Gastrocnemius medialis (tissue), 4 donors: ENCODE results near the gene BCL2L12. TPM values are rescaled to one million over a fixed set of nuclear protein-coding genes. Genes with fewer than 3 reads are reported as not detected.
"Not testable (repeated sequence)": the region's sequence is repeated elsewhere in the genome, so short reads cannot be mapped to it uniquely, and the experiment has no call there.

Experiments used
- ATAC-seq, 2 donors: fragments of 150-250 bp; one replicate each; pipeline ENCODE4 v1.9.1; 2016
- DNase-seq, 2 donors: peaks; one replicate each; pipeline ENCODE4 v3.0.0-alpha.2; 2019
- H3K27ac ChIP-seq, 4 donors: fragments of 200-600 bp; sonication (generic); 1 replicate in 1 of 4; 2 replicates in 3 of 4; pipeline ENCODE4 v1.5.1; 2016 to 2018; ENCODE audit warnings: mild to moderate bottlenecking in 2 of 4, moderate library complexity in 1 of 4
- H3K27me3 ChIP-seq, 3 donors: fragments of 200-600 bp; sonication (generic) in 2 of 3; 1 replicate in 1 of 3; 2 replicates in 2 of 3; pipeline versions ENCODE4 v1.5.1 to v1.6.0; 2016 to 2019; ENCODE audit warnings: mild to moderate bottlenecking in 1 of 3, moderate library complexity in 1 of 3
- H3K36me3 ChIP-seq, 2 donors: fragments of 200-600 bp; sonication (generic) in 1 of 2; one replicate each; pipeline ENCODE4 v1.5.1; 2017 to 2018
- H3K4me1 ChIP-seq, 2 donors: fragments of 200-600 bp; sonication (generic) in 1 of 2; one replicate each; pipeline ENCODE4 v1.5.1; 2016 to 2017; ENCODE audit warnings: mild to moderate bottlenecking in 2 of 2
- H3K4me3 ChIP-seq, 4 donors: fragments of 200-600 bp; sonication (generic) in 3 of 4; 1 replicate in 1 of 4; 2 replicates in 3 of 4; pipeline ENCODE4 v1.5.1; 2016 to 2019; ENCODE audit warnings: mild to moderate bottlenecking in 2 of 4
- H3K9me3 ChIP-seq, 3 donors: fragments of 200-600 bp; sonication (generic) in 2 of 3; 1 replicate in 1 of 3; 2 replicates in 2 of 3; pipeline ENCODE4 v1.5.1; 2016 to 2019
- POLR2A ChIP-seq, 2 donors: fragments of 450-650 bp; IDR thresholded peaks; one replicate each; pipeline ENCODE4 v1.6.1; 2017; ENCODE audit warnings: antibody characterized with exemption in 2 of 2, mild to moderate bottlenecking in 2 of 2, moderate library complexity in 2 of 2
- in situ Hi-C, 4 donors: fragments of 200-750 bp; cut with MboI; loops; one replicate each; pipeline versions ENCODE4 v1.15.0 to v1.8.0; 2017; ENCODE audit warnings: low sequenced_read_pairs in 4 of 4
- intact Hi-C: fragments of 100-400 bp; cut with DNase I; formaldehyde crosslinking; loops from one replicate; pipeline ENCODE4 v1.15.1; 2023; ENCODE audit warnings: low total_unique reads
- total RNA-seq, 4 donors: library from RNA; depleted of rRNA; stranded (reverse); fragments of >200 nt; gene quantifications; one replicate each; pipeline versions ENCODE4 v1.1.0 to v1.2.3, GENCODE V29; 2016
- TF ChIP-seq, protein P1 (sequence below), 5 experiments: fragments of 450-650 bp in 3 of 5; fragments of 200-600 bp in 2 of 5; sonication (generic) in 2 of 5; IDR thresholded peaks in 4 of 5; conservative IDR thresholded peaks in 1 of 5; 1 replicate in 4 of 5; 2 replicates in 1 of 5; pipeline ENCODE4 v1.5.1; 2016 to 2019; ENCODE audit warnings: antibody characterized with exemption in 5 of 5, mild to moderate bottlenecking in 3 of 5, moderate library complexity in 3 of 5

BCL2L12 gene
- 10 to 100 TPM; 10.7 to 12.9 (median 11.8) TPM for total RNA-seq

GRCh38 chr19:49665351-49666119 lies at the start of gene BCL2L12, which contains the start of gene IRF3:
TSS of gene BCL2L12 (plus strand) at chr19:49665933. CDS start at chr19:49666693, 760 bp downstream.
TSS of gene IRF3 (minus strand) at chr19:49665857. CDS start at chr19:49664838, 1,019 bp downstream.
- Histone ChIP-seq H3K27me3 (no peaks in the 10 kb centered on the region), H3K9me3 (no peaks in the 10 kb centered on the region), H3K36me3 (peaks cover 0 to 19% of the 10 kb centered on the region in 2 donors), H3K27ac (peak within 1 kb of the TSS; percentile 81 to 88 (median 87)), H3K4me1 (peaks cover 16 to 23% of the 10 kb centered on the region in 2 donors), H3K4me3 (peak within 1 kb of the TSS; percentile 70 to 81 (median 72))
- intact Hi-C loops, result no loop called here
- ATAC-seq (peak; percentile 95 to 96), DNase-seq (peak; percentile 94 to 96)
- in situ Hi-C loops, result loop anchor here in 1 of 4 donors (10.0 kb wide), 1 partner anchor 91 kb away; no protein-coding TSS in a partner anchor
- peak; percentile 72 to 77 for TF ChIP-seq POLR2A (IDR thresholded peaks at IDR 0.05)
- TF ChIP-seq, protein P1, sequence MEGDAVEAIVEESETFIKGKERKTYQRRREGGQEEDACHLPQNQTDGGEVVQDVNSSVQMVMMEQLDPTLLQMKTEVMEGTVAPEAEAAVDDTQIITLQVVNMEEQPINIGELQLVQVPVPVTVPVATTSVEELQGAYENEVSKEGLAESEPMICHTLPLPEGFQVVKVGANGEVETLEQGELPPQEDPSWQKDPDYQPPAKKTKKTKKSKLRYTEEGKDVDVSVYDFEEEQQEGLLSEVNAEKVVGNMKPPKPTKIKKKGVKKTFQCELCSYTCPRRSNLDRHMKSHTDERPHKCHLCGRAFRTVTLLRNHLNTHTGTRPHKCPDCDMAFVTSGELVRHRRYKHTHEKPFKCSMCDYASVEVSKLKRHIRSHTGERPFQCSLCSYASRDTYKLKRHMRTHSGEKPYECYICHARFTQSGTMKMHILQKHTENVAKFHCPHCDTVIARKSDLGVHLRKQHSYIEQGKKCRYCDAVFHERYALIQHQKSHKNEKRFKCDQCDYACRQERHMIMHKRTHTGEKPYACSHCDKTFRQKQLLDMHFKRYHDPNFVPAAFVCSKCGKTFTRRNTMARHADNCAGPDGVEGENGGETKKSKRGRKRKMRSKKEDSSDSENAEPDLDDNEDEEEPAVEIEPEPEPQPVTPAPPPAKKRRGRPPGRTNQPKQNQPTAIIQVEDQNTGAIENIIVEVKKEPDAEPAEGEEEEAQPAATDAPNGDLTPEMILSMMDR (IDR thresholded peaks at IDR 0.05 in 4 of 5, conservative IDR thresholded peaks at IDR 0.05 in 1 of 5), result no peak

- H3K9me3 ChIP-seq, result no peaks in the 10 kb centered on the region
- H3K27me3 ChIP-seq, result no peaks in the 10 kb centered on the region
- DNase-seq, result no peak
- H3K4me3 ChIP-seq, result no peak overlapping the region
- H3K27ac ChIP-seq, result no peak overlapping the region
- in situ Hi-C loops, result no loop called here
- TF ChIP-seq, protein P1 (IDR thresholded peaks at IDR 0.05 in 4 of 5, conservative IDR thresholded peaks at IDR 0.05 in 1 of 5), result no peak
- no peak for TF ChIP-seq POLR2A (IDR thresholded peaks at IDR 0.05)
- H3K36me3 ChIP-seq, result peaks cover 0 to 32% of the 10 kb centered on the region in 2 donors
- intact Hi-C loops, result no loop called here
- no peaks in the 10 kb centered on the region for H3K4me1 ChIP-seq
- no peak for ATAC-seq
These were observed 49.2 kb upstream of the BCL2L12 start for GRCh38 chr19:49616532-49616931.

- in situ Hi-C loops (no loop called here), intact Hi-C loops (no loop called here)
- ATAC-seq, result no peak
These were observed 48.8 kb upstream of the BCL2L12 start for GRCh38 chr19:49616945-49617344.

GRCh38 chr19:49617860-49618259 lies 47.9 kb upstream of the BCL2L12 start:
- intact Hi-C loops, H3K27ac ChIP-seq, in situ Hi-C loops, H3K27me3 ChIP-seq, ATAC-seq, H3K4me3 ChIP-seq, H3K4me1 ChIP-seq, H3K9me3 ChIP-seq, DNase-seq: not testable (repeated sequence)
- peaks cover 0 to 38% of the 10 kb centered on the region in 2 donors for H3K36me3 ChIP-seq

More at GRCh38 chr19:49616945-49617344, 48.8 kb upstream of the BCL2L12 start:
- no peak for DNase-seq
- H3K27me3 ChIP-seq, result no peaks in the 10 kb centered on the region
- H3K36me3 ChIP-seq, result peaks cover 0 to 36% of the 10 kb centered on the region in 2 donors
- no peaks in the 10 kb centered on the region for H3K4me1 ChIP-seq
- H3K27ac ChIP-seq, result no peak overlapping the region
- no peaks in the 10 kb centered on the region for H3K9me3 ChIP-seq
- TF ChIP-seq, protein P1 (IDR thresholded peaks at IDR 0.05 in 4 of 5, conservative IDR thresholded peaks at IDR 0.05 in 1 of 5), result no peak
- TF ChIP-seq POLR2A (IDR thresholded peaks at IDR 0.05), result no peak
- no peak overlapping the region for H3K4me3 ChIP-seq
